Measurements from ENCODE around the gene ATP11B.

The ATP11B gene

DNA sequence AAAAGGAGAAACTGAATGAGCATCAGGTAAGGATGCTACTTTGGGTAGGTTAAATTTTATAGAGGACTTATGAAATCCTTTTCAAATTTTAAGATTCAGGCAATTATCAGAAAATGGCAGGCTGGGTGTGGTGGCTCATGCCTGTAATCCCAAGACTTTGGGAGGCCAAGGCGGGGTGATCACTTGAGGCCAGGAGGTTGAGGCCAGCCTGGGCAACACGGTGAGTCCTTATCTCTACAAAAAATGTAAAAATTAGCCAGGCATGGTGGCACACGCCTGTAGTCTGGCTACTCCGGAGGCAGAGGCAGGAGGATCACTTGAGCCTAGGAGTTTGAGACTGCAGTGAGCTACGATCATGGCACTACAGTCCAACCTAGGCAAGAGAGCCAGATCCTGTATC, 163.9 kb downstream of the ATP11B start:
- no peak for TF ChIP-seq ZNF70 (CRISPR knock-in tag; IDR thresholded peaks at IDR 0.05)
- no peak for TF ChIP-seq BACH2 (CRISPR knock-in tag; IDR thresholded peaks at IDR 0.05; ENCODE audit: borderline replicate concordance)
- TF ChIP-seq, protein P1, sequence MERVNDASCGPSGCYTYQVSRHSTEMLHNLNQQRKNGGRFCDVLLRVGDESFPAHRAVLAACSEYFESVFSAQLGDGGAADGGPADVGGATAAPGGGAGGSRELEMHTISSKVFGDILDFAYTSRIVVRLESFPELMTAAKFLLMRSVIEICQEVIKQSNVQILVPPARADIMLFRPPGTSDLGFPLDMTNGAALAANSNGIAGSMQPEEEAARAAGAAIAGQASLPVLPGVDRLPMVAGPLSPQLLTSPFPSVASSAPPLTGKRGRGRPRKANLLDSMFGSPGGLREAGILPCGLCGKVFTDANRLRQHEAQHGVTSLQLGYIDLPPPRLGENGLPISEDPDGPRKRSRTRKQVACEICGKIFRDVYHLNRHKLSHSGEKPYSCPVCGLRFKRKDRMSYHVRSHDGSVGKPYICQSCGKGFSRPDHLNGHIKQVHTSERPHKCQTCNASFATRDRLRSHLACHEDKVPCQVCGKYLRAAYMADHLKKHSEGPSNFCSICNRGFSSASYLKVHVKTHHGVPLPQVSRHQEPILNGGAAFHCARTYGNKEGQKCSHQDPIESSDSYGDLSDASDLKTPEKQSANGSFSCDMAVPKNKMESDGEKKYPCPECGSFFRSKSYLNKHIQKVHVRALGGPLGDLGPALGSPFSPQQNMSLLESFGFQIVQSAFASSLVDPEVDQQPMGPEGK (CRISPR knock-in tag; IDR thresholded peaks at IDR 0.05; ENCODE audit: borderline replicate concordance) = no peak
- TF ChIP-seq TSHZ2 (CRISPR knock-in tag; IDR thresholded peaks at IDR 0.05) = no peak
- no peak for TF ChIP-seq ZNF8 (CRISPR knock-in tag; IDR thresholded peaks at IDR 0.05)
- no peak for TF ChIP-seq ZC3H10 (CRISPR knock-in tag; IDR thresholded peaks at IDR 0.05)
- TF ChIP-seq GLIS3 (CRISPR knock-in tag; IDR thresholded peaks at IDR 0.05) = no peak
- TF ChIP-seq ZNF565 (CRISPR knock-in tag; conservative IDR thresholded peaks at IDR 0.05; ENCODE audit: low read depth) = no peak
- no peak for TF ChIP-seq CSDC2 (CRISPR knock-in tag; IDR thresholded peaks at IDR 0.05)
- TF ChIP-seq, protein P2, sequence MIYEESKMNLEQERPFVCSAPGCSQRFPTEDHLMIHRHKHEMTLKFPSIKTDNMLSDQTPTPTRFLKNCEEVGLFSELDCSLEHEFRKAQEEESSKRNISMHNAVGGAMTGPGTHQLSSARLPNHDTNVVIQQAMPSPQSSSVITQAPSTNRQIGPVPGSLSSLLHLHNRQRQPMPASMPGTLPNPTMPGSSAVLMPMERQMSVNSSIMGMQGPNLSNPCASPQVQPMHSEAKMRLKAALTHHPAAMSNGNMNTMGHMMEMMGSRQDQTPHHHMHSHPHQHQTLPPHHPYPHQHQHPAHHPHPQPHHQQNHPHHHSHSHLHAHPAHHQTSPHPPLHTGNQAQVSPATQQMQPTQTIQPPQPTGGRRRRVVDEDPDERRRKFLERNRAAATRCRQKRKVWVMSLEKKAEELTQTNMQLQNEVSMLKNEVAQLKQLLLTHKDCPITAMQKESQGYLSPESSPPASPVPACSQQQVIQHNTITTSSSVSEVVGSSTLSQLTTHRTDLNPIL (CRISPR knock-in tag; IDR thresholded peaks at IDR 0.05; ENCODE audit: low read depth) = no peak
- TF ChIP-seq SNAI2 (CRISPR knock-in tag; IDR thresholded peaks at IDR 0.05) = no peak
- TF ChIP-seq, protein P3, sequence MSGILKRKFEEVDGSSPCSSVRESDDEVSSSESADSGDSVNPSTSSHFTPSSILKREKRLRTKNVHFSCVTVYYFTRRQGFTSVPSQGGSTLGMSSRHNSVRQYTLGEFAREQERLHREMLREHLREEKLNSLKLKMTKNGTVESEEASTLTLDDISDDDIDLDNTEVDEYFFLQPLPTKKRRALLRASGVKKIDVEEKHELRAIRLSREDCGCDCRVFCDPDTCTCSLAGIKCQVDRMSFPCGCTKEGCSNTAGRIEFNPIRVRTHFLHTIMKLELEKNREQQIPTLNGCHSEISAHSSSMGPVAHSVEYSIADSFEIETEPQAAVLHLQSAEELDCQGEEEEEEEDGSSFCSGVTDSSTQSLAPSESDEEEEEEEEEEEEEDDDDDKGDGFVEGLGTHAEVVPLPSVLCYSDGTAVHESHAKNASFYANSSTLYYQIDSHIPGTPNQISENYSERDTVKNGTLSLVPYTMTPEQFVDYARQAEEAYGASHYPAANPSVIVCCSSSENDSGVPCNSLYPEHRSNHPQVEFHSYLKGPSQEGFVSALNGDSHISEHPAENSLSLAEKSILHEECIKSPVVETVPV (CRISPR knock-in tag; IDR thresholded peaks at IDR 0.05) = no peak
- no peak for TF ChIP-seq PPARA (CRISPR knock-in tag; IDR thresholded peaks at IDR 0.05; ENCODE audit: borderline replicate concordance)
- no peak for TF ChIP-seq TOX (CRISPR knock-in tag; IDR thresholded peaks at IDR 0.05; ENCODE audit: borderline replicate concordance)
- TF ChIP-seq, protein P4, sequence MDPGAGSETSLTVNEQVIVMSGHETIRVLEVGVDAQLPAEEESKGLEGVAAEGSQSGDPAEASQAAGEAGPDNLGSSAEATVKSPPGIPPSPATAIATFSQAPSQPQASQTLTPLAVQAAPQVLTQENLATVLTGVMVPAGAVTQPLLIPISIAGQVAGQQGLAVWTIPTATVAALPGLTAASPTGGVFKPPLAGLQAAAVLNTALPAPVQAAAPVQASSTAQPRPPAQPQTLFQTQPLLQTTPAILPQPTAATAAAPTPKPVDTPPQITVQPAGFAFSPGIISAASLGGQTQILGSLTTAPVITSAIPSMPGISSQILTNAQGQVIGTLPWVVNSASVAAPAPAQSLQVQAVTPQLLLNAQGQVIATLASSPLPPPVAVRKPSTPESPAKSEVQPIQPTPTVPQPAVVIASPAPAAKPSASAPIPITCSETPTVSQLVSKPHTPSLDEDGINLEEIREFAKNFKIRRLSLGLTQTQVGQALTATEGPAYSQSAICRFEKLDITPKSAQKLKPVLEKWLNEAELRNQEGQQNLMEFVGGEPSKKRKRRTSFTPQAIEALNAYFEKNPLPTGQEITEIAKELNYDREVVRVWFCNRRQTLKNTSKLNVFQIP (CRISPR knock-in tag; IDR thresholded peaks at IDR 0.05; ENCODE audit: borderline replicate concordance, low read depth) = no peak
- no peak for TF ChIP-seq RARB (CRISPR knock-in tag; IDR thresholded peaks at IDR 0.05)
- no peak for TF ChIP-seq ARNTL (CRISPR knock-in tag; IDR thresholded peaks at IDR 0.05; ENCODE audit: borderline replicate concordance, low read depth)
- TF ChIP-seq OSR1 (CRISPR knock-in tag; IDR thresholded peaks at IDR 0.05) = no peak
- no peak for TF ChIP-seq TCF4 (CRISPR knock-in tag; IDR thresholded peaks at IDR 0.05; ENCODE audit: borderline replicate concordance)

GRCh38 chr3:182957676-182958266, 164.5 kb downstream of the ATP11B start:
- no peak for TF ChIP-seq OSR1 (CRISPR knock-in tag; IDR thresholded peaks at IDR 0.05)

More for the DNA sequence above, 163.9 kb downstream of the ATP11B start:
- ATAC-seq = no peak

DNA sequence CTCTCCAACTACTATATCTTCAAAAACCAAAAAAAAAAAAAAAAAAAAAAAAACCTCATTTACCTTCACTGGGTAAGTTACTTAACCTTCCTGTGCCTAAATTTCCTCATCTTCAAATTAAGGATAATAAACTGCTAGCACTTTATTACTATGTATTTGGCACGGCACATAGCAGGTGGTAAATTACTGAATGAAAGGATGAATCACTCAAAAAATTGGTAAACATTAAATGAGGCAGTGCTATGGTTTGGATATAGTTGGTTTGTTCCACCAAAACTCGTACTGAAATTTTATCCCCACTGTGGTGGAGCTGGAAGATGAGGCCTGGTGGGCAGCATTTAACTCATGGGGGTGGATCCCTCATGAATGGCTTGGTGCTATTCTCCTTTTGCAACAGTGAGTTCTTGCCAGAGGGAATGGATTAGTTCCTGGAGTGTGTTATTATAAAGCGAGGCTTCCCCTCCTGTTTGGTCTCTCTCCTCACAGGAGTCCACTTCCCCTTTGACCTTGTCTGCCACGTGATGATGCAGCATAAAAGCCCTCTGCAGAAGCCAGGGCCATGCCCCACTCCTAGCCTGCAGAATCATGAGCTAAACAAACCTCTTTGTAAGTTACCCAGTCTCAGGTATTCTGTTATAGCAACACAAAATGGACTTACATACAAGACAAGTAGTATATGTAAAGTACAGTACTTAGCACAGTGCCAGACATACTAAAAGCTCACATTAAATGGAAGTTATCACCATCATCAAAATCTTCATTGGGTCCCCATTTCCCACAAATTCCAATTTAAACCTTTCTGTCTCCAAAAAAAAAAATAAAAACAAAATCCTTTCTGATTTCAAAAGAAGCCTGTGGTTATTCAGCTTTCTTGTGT, 166.4 kb downstream of the ATP11B start:
- TF ChIP-seq ZFP30 (CRISPR knock-in tag; IDR thresholded peaks at IDR 0.05) = no peak
- no peak for TF ChIP-seq GLIS3 (CRISPR knock-in tag; IDR thresholded peaks at IDR 0.05)
- no peak for TF ChIP-seq OSR1 (CRISPR knock-in tag; IDR thresholded peaks at IDR 0.05)
- TF ChIP-seq, protein P3 (CRISPR knock-in tag; IDR thresholded peaks at IDR 0.05) = no peak
- no peak for TF ChIP-seq TCF4 (CRISPR knock-in tag; IDR thresholded peaks at IDR 0.05; ENCODE audit: borderline replicate concordance)
- no peak for TF ChIP-seq RARB (CRISPR knock-in tag; IDR thresholded peaks at IDR 0.05)
- TF ChIP-seq, protein P2 (CRISPR knock-in tag; IDR thresholded peaks at IDR 0.05; ENCODE audit: low read depth) = no peak
- TF ChIP-seq, protein P4 (CRISPR knock-in tag; IDR thresholded peaks at IDR 0.05; ENCODE audit: borderline replicate concordance, low read depth) = no peak
- no peak for TF ChIP-seq PPARA (CRISPR knock-in tag; IDR thresholded peaks at IDR 0.05; ENCODE audit: borderline replicate concordance)
- ATAC-seq = no peak

More at GRCh38 chr3:182957676-182958266, 164.5 kb downstream of the ATP11B start:
- no peak for ATAC-seq
